Measurements from ENCODE around the gene APOC4. TPM values are rescaled to one million over a fixed set of nuclear protein-coding genes. Genes with fewer than 3 reads are reported as not detected.
A peak's percentile ranks its signal among the peaks of the same experiment; 100 is the strongest.

Gene APOC4
- total RNA-seq, 2 experiments from 2014 or later = not detected

DNA sequence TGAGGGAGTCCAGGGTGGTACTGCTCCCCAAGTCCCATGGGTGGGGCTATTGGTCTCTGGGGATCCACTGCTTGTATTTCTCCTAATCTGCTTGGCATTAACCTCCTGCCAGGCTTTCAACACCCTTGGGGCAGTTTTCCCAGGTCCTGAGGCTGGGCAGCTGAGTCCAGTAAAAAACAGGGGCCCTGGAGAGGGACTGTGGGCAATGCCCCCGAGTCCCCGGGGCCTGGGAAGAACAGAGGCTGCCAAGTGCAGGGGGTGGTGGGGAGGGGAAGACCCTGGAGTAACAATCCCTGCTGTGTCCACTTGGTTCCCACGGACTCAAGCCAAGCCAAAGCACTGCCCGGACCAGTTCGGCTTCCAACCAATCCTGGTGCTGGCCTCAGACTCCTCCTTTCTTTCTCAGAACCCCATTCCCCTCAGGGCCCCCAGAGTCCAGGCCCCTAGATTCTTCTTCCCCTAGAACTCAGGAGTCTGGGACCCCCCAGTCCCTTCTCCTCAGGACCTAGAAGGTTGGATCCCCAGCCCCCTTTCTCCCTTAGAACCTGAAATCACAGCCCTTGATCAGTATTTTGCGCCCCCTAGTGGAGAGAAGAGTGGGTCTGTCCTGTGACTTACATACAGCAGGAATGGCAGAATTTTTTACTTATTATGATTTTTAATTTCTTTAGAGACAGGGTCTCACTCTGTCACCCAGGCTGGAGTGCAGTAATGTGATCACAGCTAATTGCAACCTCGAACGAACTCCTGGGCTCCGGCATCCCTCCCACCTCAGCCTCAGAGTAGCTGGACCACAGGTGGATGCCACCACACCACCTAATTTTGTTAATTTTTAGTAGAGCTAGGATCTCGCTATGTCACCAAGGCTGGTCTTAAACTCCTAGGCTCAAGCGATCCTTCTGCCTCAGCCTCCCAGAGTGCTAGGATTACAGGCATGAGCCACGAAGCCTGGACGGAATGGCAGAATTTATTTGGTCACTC is 9.4 kb downstream of the APOC4 start:
- intact Hi-C loops (cut with micrococcal nuclease) = loop anchor here (1.0 to 5.0 kb wide), 3 partner anchors 48 to 227 kb away; no protein-coding TSS in a partner anchor
- Mint-ChIP-seq H3K4me1 (ENCODE audit: low read depth) (peaks cover 20% of the 10 kb centered on the region), H3K36me3 (ENCODE audit: low read depth) (no peaks in the 10 kb centered on the region), H3K27ac (no peak overlapping the region), H3K27me3 (ENCODE audit: low read depth) (no peaks in the 10 kb centered on the region), H3K4me3 (no peak overlapping the region), H3K9me3 (no peaks in the 10 kb centered on the region)
- CTCF ChIA-PET = interaction anchor here (0.6 to 3.9 kb wide), 20 partner anchors 9 to 228 kb away, joined by 3 to 18 read pairs (median 4); partner anchors contain the start of genes APOE and NECTIN2
- DNase-seq = peak; percentile 72

DNA sequence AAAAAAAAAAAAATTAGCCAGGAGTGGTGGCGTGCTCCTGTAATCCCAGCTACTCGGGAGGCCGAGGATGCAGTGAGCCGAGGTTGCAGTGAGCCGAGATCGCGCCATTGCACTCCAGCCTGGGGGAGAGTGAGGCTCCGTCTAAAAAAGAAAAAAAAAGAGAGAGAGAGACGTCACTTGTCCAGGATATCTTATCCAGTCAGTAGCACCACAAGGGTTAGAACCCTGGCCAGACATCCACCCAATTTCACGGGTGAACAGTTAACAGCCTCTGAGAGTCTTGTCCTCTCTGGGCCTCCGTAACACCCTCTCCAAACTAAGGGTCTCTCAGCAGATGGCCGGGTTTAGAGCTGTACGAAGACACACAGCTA is 12.2 kb downstream of the APOC4 start:
- no peak for DNase-seq
- Mint-ChIP-seq H3K9me3 (no peaks in the 10 kb centered on the region), H3K36me3 (ENCODE audit: low read depth) (no peaks in the 10 kb centered on the region), H3K27ac (peak overlapping the region; percentile 98), H3K4me3 (peak overlapping the region; percentile 98), H3K27me3 (ENCODE audit: low read depth) (no peaks in the 10 kb centered on the region), H3K4me1 (ENCODE audit: low read depth) (peaks cover 40% of the 10 kb centered on the region)
- CTCF ChIA-PET = interaction anchor here (0.7 to 3.9 kb wide), 4 partner anchors 43 to 231 kb away, joined by 3 to 18 read pairs (median 3); no protein-coding TSS in a partner anchor
- intact Hi-C loops (cut with micrococcal nuclease) = loop anchor here (2.0 to 5.0 kb wide), 2 partner anchors 107 to 152 kb away; partner anchors contain the start of gene NECTIN2

DNA sequence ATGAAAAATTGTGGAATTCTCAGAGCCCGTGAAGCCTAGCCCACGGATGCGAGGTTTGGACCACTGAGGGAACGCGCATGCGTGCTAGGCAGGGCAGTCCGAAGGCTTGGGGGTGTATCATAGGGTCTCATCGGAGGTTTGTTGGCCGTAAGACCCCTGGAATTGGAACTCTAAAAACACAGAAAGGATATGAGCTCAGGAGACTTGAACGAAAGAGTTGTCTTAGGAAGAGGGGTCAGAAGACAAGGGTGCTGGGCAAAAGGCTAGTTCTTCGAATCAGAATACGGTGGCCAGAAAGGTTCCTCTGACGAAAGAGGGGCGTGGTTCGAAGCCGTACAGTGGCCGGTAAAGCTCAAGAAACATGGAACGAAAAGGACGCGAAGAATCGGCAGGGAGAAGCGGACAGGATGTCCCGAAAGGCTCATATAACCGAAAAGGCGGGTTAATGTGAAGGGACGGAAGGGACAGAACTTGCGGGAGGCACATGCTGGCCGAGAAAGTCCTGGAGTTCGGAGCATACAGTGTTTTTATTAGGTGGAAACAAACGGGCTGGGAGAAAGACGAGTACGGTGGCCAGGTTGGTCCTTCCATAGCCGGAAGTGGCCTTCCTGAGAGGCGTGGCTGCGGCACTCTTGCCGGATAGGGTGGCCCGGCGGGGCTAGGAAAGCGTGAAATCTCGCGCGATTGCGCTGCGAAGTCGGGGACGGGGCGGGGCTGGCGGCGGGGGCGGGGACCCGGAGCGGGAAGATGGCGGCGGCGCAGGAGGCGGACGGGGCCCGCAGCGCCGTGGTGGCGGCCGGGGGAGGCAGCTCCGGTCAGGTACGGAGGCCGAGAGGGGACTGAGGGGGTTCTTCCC is 12.8 kb downstream of the APOC4 start, which contains the start of gene CLPTM1:
Gene CLPTM1 (plus strand): TSS at position 732 of the 856 bp plus-strand sequence. CDS start 16 bp downstream, at position 748.
- peak within 1 kb of the TSS; percentile 98 for H3K27ac Mint-ChIP-seq
- intact Hi-C loops (cut with micrococcal nuclease) = loop anchor here (1.0 to 5.0 kb wide), 7 partner anchors 46 to 223 kb away; partner anchors contain the start of genes BLOC1S3, NECTIN2, RELB and TRAPPC6A
- DNase-seq = peak; percentile 98
- CTCF ChIA-PET = interaction anchor here (0.6 to 3.9 kb wide), 4 partner anchors 8 to 232 kb away, joined by 3 to 18 read pairs (median 3); no protein-coding TSS in a partner anchor
- H3K9me3 Mint-ChIP-seq = no peaks in the 10 kb centered on the region
- peaks cover 47% of the 10 kb centered on the region for H3K4me1 Mint-ChIP-seq (ENCODE audit: low read depth)
- H3K36me3 Mint-ChIP-seq (ENCODE audit: low read depth) = no peaks in the 10 kb centered on the region
- H3K4me3 Mint-ChIP-seq = peak within 1 kb of the TSS; percentile 98
- no peaks in the 10 kb centered on the region for H3K27me3 Mint-ChIP-seq (ENCODE audit: low read depth)

DNA sequence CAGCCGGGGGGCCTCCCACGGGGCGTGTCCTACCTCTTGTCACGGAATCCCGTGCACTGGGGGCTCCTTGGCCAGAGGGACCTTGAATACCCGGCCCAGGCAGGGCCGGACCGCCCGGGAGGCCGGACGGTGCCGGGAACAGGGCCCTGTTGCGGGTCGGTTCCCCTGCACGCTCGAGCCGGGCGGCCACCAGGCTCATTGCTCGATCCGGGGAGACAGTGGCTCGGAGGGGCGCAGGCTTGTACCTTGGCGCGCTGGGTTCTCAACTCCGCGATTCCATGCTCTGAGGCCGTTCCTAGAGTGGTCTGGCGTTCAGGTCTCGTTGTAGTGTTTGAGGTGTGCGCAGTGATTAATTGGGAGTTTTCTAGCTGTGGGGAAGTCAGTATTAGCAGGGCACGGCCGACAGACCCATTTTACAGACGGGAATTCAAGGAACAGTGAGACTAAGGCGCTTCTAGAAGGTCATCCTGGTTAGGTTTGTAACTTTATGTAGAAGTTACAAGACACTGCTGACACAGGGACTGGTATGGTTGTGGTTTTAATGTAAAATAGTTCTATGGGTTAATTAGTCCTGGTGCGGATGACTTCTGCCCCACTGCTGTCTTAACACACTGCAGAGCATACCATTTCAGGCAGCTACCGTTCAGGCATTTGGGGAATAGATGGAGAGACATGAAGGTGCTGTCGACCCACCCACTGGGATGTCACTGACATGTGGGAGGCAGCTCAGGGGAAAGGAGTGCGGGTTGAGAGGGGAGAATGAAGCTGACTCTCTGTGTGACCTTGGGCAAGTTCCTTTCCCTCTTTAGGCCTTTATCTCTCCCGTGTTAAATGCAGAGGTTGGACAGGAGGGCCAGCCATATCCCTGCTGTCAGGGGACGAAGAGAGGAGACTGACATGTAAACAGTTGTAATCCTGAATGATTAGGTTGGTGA is 13.7 kb downstream of the APOC4 start:
- H3K27me3 Mint-ChIP-seq (ENCODE audit: low read depth) = no peaks in the 10 kb centered on the region
- CTCF ChIA-PET = interaction anchor here (0.6 kb wide), 1 partner anchor 383 kb away, joined by 3 read pairs; no protein-coding TSS in a partner anchor
- peaks cover 54% of the 10 kb centered on the region for H3K4me1 Mint-ChIP-seq (ENCODE audit: low read depth)
- peak overlapping the region; percentile 78 for H3K27ac Mint-ChIP-seq
- no peaks in the 10 kb centered on the region for H3K36me3 Mint-ChIP-seq (ENCODE audit: low read depth)
- peak overlapping the region; percentile 98 for H3K4me3 Mint-ChIP-seq
- intact Hi-C loops (cut with micrococcal nuclease) = loop anchor here (1.0 to 2.0 kb wide), 6 partner anchors 46 to 223 kb away; partner anchors contain the start of genes BLOC1S3, NECTIN2, RELB and TRAPPC6A
- DNase-seq = peak; percentile 13
- no peaks in the 10 kb centered on the region for H3K9me3 Mint-ChIP-seq

- no peak for DNase-seq
- intact Hi-C loops (cut with micrococcal nuclease) = no loop called here
- H3K27ac Mint-ChIP-seq = peak overlapping the region; percentile 61
- no peaks in the 10 kb centered on the region for H3K9me3 Mint-ChIP-seq
- H3K4me1 Mint-ChIP-seq (ENCODE audit: low read depth) = peaks cover 53% of the 10 kb centered on the region
- H3K27me3 Mint-ChIP-seq (ENCODE audit: low read depth) = no peaks in the 10 kb centered on the region
- peaks cover 12% of the 10 kb centered on the region for H3K36me3 Mint-ChIP-seq (ENCODE audit: low read depth)
- H3K4me3 Mint-ChIP-seq = no peak overlapping the region
- CTCF ChIA-PET = no interaction called here
Observed at GRCh38 chr19:44957526-44957925, 15.5 kb downstream of the APOC4 start.

DNA sequence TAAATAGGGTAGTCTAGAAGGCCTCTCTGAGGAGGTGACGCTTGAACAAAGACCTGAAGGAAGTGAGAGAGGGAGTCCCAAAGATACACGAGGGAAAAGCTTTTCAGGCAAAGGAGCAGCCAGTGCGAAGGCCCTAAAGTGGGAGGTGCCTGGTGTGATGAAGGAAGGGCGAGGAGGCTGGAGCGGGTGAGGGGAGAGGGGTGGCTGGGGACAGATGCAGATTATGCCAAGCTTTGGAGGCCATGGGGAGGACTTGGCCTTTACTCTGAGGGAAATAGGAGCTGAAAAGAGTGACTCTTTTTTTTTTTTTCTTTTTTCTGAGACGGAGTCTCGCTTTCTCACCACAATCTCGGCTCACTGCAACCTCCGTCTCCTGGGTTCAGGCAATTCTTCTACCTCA is 16.1 kb downstream of the APOC4 start:
- Mint-ChIP-seq H3K36me3 (ENCODE audit: low read depth) (peaks cover 14% of the 10 kb centered on the region), H3K9me3 (no peaks in the 10 kb centered on the region), H3K27ac (peak overlapping the region; percentile 61), H3K27me3 (ENCODE audit: low read depth) (no peaks in the 10 kb centered on the region), H3K4me1 (ENCODE audit: low read depth) (peaks cover 53% of the 10 kb centered on the region), H3K4me3 (no peak overlapping the region)
- intact Hi-C loops (cut with micrococcal nuclease) = no loop called here
- DNase-seq = no peak
- CTCF ChIA-PET = interaction anchor here (0.7 kb wide), 1 partner anchor 445 kb away, joined by 3 read pairs; no protein-coding TSS in a partner anchor

DNA sequence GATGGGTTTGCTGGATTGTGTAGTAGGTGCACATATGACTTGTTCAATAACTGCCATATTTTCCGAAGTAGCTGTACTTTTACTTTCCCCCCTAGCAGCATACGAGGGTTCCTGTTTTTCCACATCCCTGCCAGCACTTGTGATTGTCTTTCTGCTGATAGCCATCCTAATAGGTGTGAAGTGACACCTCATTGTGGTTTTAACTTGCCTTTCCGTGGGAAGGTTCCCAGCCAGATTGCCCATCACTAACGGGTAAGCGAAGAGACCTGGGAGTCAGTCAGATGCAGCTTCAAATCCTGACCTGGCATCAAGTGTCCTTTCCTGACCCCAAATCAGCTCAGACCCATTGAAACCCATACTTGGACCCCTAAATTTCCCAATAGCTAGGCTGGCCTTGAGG is 17.7 kb downstream of the APOC4 start:
- CTCF ChIA-PET = interaction anchor here (1.0 kb wide), 1 partner anchor 8 kb away, joined by 6 read pairs; no protein-coding TSS in a partner anchor
- Mint-ChIP-seq H3K36me3 (ENCODE audit: low read depth) (peaks cover 17% of the 10 kb centered on the region), H3K27ac (peak overlapping the region; percentile 34), H3K9me3 (no peaks in the 10 kb centered on the region), H3K4me1 (ENCODE audit: low read depth) (peaks cover 44% of the 10 kb centered on the region), H3K27me3 (ENCODE audit: low read depth) (no peaks in the 10 kb centered on the region), H3K4me3 (no peak overlapping the region)
- intact Hi-C loops (cut with micrococcal nuclease) = no loop called here
- no peak for DNase-seq

DNA sequence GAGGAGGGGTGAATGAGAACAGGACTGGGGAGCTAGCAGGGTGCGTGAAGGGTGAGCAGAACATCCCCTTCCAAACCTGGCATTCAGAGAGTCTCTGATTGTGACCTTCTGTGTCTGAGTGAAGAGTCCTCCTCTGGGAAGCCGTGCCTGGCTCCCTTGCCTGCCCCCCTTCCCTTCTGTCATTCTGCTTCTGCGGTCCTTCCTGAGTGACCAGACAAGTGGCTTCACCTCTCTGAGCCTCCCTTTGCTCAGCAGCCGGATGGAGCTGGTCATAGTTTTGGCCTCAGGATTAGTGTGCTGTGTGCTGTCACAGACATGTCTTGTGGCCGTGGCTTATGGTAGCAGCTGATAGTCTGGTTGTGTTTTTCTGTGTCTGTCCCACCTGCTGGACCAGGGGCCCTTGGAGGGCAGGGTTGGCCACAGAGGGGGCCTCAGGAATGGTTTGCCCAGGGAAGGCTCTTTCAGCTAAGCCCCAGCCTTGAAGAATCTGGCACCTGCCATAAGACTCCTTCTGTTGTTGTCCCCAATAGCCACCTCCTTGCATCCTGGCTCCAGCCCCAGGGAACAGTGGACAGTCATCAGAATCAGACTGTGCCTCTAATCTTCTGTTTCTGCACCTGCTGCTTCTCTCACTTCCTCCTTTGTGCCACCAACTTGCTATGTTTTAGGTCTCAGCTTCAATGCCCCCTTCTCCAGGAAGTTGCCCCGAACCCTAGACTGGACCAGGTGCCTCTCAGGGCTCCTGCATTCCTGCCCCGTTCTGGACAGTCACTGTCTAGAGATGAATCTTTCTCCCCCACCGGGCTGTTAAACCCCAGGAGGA is 19.1 kb downstream of the APOC4 start:
- H3K4me3 Mint-ChIP-seq = no peak overlapping the region
- H3K27me3 Mint-ChIP-seq (ENCODE audit: low read depth) = no peaks in the 10 kb centered on the region
- CTCF ChIA-PET = no interaction called here
- intact Hi-C loops (cut with micrococcal nuclease) = no loop called here
- peak overlapping the region; percentile 12 for H3K27ac Mint-ChIP-seq
- H3K4me1 Mint-ChIP-seq (ENCODE audit: low read depth) = peaks cover 39% of the 10 kb centered on the region
- peaks cover 18% of the 10 kb centered on the region for H3K36me3 Mint-ChIP-seq (ENCODE audit: low read depth)
- no peaks in the 10 kb centered on the region for H3K9me3 Mint-ChIP-seq
- no peak for DNase-seq

DNA sequence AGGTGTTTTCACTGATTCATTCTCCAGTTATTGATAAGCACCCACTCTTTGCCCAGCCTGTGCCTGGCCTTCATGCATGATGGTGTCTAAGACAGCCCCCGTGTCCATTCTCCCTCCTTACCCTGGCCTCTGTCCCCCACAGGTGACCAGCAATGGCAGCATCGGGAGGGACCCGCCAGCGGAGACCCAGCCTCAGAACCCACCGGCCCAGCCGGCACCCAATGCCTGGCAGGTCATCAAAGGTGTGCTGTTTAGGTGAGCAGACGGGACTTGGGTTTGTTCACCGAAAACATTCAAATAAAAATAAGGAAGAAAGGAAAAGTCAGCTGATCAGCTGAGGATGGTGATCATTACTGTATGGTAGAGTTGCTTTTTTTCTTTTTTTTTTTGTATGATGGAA is 19.8 kb downstream of the APOC4 start:
- Mint-ChIP-seq H3K36me3 (ENCODE audit: low read depth) (peaks cover 18% of the 10 kb centered on the region), H3K27ac (peak overlapping the region; percentile 24), H3K4me1 (ENCODE audit: low read depth) (peaks cover 32% of the 10 kb centered on the region), H3K4me3 (no peak overlapping the region), H3K27me3 (ENCODE audit: low read depth) (no peaks in the 10 kb centered on the region), H3K9me3 (no peaks in the 10 kb centered on the region)
- intact Hi-C loops (cut with micrococcal nuclease) = no loop called here
- CTCF ChIA-PET = interaction anchor here (1.0 kb wide), 1 partner anchor 177 kb away, joined by 4 read pairs; no protein-coding TSS in a partner anchor
- no peak for DNase-seq

- Mint-ChIP-seq H3K9me3 (no peaks in the 10 kb centered on the region), H3K36me3 (ENCODE audit: low read depth) (peaks cover 7% of the 10 kb centered on the region), H3K4me1 (ENCODE audit: low read depth) (no peaks in the 10 kb centered on the region), H3K27me3 (ENCODE audit: low read depth) (no peaks in the 10 kb centered on the region), H3K4me3 (no peak overlapping the region), H3K27ac (no peak overlapping the region)
- no peak for DNase-seq
- CTCF ChIA-PET = interaction anchor here (0.6 kb wide), 1 partner anchor 45 kb away, joined by 3 read pairs; no protein-coding TSS in a partner anchor
- intact Hi-C loops (cut with micrococcal nuclease) = no loop called here
Observed at GRCh38 chr19:44968118-44968517, 26.1 kb downstream of the APOC4 start.

Data from activated naive CD4-positive, alpha-beta T cell treated with anti-CD3 and anti-CD28 coated beads for 36 hours (primary cell).